PC-3 (cell line): Measurements from ENCODE around the gene SLC6A6. TPM values are rescaled to one million over a fixed set of nuclear protein-coding genes. Genes with fewer than 3 reads are reported as not detected.

Experiments
- ATAC-seq: fragments of 200-7000 bp; cut with Tn5 transposase; 2 replicates; pipeline ENCODE4 v1.9.1; 2020; ENCODE audit warnings: mild to moderate bottlenecking, moderate library complexity
- BruUV-seq: library from RNA; stranded (reverse); fragments of 400-500 nt; replicated peaks from 2 replicates; lab custom pipeline; 2021; lab: Mats Ljungman, UMichigan
- CTCF ChIA-PET: fragments of 300-600 bp; sonication (Branson Sonifier 250); formaldehyde crosslinking; loops from one replicate; lab custom pipeline; 2022; ENCODE audit warnings: antibody characterized with exemption; lab: Charles Lee
- POLR2A ChIA-PET: fragments of 300-600 bp; sonication (Branson Sonifier 250); formaldehyde crosslinking; loops from one replicate; lab custom pipeline; 2022; ENCODE audit warnings: antibody characterized with exemption; ENCODE audit not compliant: unreplicated experiment; lab: Charles Lee
- DNase-seq: peaks from one replicate; pipeline ENCODE4 v3.0.0-alpha.2; 2015
- H2AFZ ChIP-seq: fragments of 300-600 bp; sonication (generic); 2 replicates; pipeline ENCODE4 v1.6.0; 2016; ENCODE audit warnings: antibody characterized with exemption, low read length
- H3F3A ChIP-seq: fragments of 300-600 bp; sonication (generic); one replicate; pipeline ENCODE4 v1.6.0; 2017; ENCODE audit warnings: antibody characterized with exemption, low read length, control low read depth, mild to moderate bottlenecking; ENCODE audit not compliant: unreplicated experiment
- H3K27ac ChIP-seq: fragments of 300-600 bp; sonication (generic); 2 replicates; pipeline ENCODE4 v1.5.1; 2016; ENCODE audit warnings: mild to moderate bottlenecking, low read length
- H3K27me3 ChIP-seq: fragments of 300-600 bp; sonication (generic); 2 replicates; pipeline ENCODE4 v1.6.1; 2016; ENCODE audit warnings: low read length, mixed read lengths
- H3K36me3 ChIP-seq: fragments of 300-600 bp; sonication (generic); 2 replicates; pipeline ENCODE4 v1.6.1; 2016; ENCODE audit warnings: low read depth, mixed run types, low read length, mixed read lengths
- H3K4me1 ChIP-seq: fragments of 300-600 bp; sonication (generic); 2 replicates; pipeline ENCODE4 v1.5.1; 2016; ENCODE audit warnings: low read length; ENCODE audit not compliant: insufficient read depth
- H3K4me2 ChIP-seq: fragments of 300-600 bp; sonication (generic); 2 replicates; pipeline ENCODE4 v1.6.0; 2016; ENCODE audit warnings: low read length
- H3K4me3 ChIP-seq: fragments of 300-600 bp; sonication (generic); 2 replicates; pipeline ENCODE4 v1.5.1; 2016; ENCODE audit warnings: mild to moderate bottlenecking, low read length, mixed read lengths
- H3K79me2 ChIP-seq: fragments of 300-600 bp; sonication (generic); 2 replicates; pipeline ENCODE4 v1.6.1; 2017; ENCODE audit warnings: low read length, mixed read lengths
- H3K9ac ChIP-seq: fragments of 300-600 bp; sonication (generic); 2 replicates; pipeline ENCODE4 v1.6.0; 2016; ENCODE audit warnings: mild to moderate bottlenecking, low read length
- H3K9me2 ChIP-seq: fragments of 300-600 bp; sonication (generic); replicated peaks from 2 replicates; pipeline ENCODE4 v1.6.1; 2016; ENCODE audit warnings: mixed run types, low read length, mixed read lengths
- H3K9me3 ChIP-seq: fragments of 300-600 bp; sonication (generic); 2 replicates; pipeline ENCODE4 v1.6.1; 2016; ENCODE audit warnings: low read length, mixed read lengths
- H4K20me1 ChIP-seq: fragments of 300-600 bp; sonication (generic); 2 replicates; pipeline ENCODE4 v1.6.1; 2016; ENCODE audit warnings: low read length, mixed read lengths
- EZH2 ChIP-seq: fragments of 300-600 bp; sonication (generic); IDR thresholded peaks from one replicate; pipeline ENCODE4 v1.6.1; 2017; ENCODE audit warnings: antibody characterized with exemption, mild to moderate bottlenecking, low read length; ENCODE audit not compliant: unreplicated experiment
- EZH2phosphoT487 ChIP-seq: fragments of 300-600 bp; sonication (generic); IDR thresholded peaks from 2 replicates; pipeline ENCODE4 v1.6.1; 2018; ENCODE audit warnings: mild to moderate bottlenecking, antibody characterized with exemption, low read length, borderline replicate concordance
- intact Hi-C: fragments of 100-400 bp; cut with micrococcal nuclease; formaldehyde crosslinking; loops from 2 replicates; pipeline ENCODE4 v1.9.0; 2023
- total RNA-seq: library from RNA; depleted of rRNA; stranded (reverse); fragments of >200 nt; gene quantifications from 2 replicates; pipeline ENCODE4 v1.2.3, GENCODE V29; 2014
- TF ChIP-seq, protein P1 (sequence below): fragments of 300-600 bp; sonication (generic); conservative IDR thresholded peaks from 2 replicates; pipeline ENCODE4 v1.5.1; 2017; ENCODE audit warnings: antibody characterized with exemption, low read depth, mild to moderate bottlenecking, low read length

SLC6A6 gene
- total RNA-seq, 1 experiment from 2014 or later: 28.1 TPM

DNA sequence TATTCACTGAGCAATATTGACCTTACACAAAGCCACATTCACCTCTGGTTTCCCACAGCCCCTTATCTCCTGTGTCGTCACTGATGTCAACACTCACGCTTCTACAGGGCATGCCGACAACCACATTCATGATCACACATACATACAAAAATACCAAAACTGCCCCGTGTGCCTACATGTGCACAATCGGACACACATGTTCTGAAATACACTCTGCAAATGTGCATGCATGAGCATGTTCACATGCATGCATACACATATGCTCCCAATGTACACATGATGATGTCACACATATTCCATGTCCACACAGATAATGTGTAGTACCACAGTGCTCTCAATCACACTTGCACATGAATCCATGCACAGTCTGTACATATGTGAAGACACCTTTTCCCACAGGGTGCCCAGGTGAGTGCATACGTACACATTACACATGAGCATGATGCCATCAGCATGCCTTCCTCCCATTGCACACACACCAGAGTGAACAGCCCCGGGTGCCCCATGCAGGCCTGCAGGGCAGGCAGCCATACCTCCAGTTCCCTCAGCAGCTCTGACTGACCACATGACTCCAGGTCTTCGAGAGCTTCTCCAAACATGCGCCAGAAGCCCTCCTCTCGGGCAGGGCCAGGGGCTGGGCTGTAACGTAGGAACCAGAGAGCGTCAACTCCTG lies 100.8 kb downstream of the SLC6A6 start:
- Histone ChIP-seq H2AFZ (no peak overlapping the region), H3K27me3 (no peaks in the 10 kb centered on the region; the same call in 1 of the 2 replicates), H3K36me3 (no peaks in the 10 kb centered on the region), H3F3A (no peaks in the 10 kb centered on the region), H3K27ac (no peak overlapping the region), H4K20me1 (no peaks in the 10 kb centered on the region), H3K9ac (no peak overlapping the region), H3K4me1 (no peaks in the 10 kb centered on the region), H3K9me2 (no peaks in the 10 kb centered on the region), H3K9me3 (no peaks in the 10 kb centered on the region), H3K4me2 (no peak overlapping the region), H3K4me3 (no peak overlapping the region), H3K79me2 (no peaks in the 10 kb centered on the region)
- intact Hi-C loops: loop anchor here (10.0 kb wide), 1 partner anchor 152 kb away; the partner anchor contains the start of gene CCDC174
- DNase-seq (no peak), ATAC-seq (no peak)
- TF ChIP-seq, protein P1, sequence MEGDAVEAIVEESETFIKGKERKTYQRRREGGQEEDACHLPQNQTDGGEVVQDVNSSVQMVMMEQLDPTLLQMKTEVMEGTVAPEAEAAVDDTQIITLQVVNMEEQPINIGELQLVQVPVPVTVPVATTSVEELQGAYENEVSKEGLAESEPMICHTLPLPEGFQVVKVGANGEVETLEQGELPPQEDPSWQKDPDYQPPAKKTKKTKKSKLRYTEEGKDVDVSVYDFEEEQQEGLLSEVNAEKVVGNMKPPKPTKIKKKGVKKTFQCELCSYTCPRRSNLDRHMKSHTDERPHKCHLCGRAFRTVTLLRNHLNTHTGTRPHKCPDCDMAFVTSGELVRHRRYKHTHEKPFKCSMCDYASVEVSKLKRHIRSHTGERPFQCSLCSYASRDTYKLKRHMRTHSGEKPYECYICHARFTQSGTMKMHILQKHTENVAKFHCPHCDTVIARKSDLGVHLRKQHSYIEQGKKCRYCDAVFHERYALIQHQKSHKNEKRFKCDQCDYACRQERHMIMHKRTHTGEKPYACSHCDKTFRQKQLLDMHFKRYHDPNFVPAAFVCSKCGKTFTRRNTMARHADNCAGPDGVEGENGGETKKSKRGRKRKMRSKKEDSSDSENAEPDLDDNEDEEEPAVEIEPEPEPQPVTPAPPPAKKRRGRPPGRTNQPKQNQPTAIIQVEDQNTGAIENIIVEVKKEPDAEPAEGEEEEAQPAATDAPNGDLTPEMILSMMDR: no peak
- TF ChIP-seq EZH2phosphoT487 (no peak), EZH2 (no peak)
- ChIA-PET CTCF (no interaction called here), POLR2A (no interaction called here)
- no TSS peak for BruUV-seq

DNA sequence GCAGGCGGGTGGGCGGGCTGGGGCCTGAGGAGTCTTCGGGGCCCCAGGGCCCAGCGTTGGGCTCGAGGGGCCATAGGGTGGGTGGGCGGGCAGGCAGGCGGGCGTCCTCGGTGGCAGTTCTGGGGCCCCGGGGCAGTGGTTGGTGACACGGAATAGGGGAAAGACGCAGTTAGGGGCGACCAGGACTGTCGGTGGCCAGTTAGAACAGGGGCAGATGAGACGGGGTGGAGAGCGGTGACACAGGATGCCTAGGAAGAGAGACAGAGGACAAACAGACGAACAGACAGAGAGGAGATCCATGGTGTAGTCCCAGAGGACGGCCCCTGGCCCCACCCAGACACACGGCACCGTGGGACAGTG lies 101.3 kb downstream of the SLC6A6 start:
- DNase-seq: no peak
- H3K4me3 ChIP-seq: no peak overlapping the region
- no peak overlapping the region for H2AFZ ChIP-seq
- no peak overlapping the region for H3K9ac ChIP-seq
- no peak overlapping the region for H3K4me2 ChIP-seq
- H3K27me3 ChIP-seq: no peaks in the 10 kb centered on the region; the same call in 1 of the 2 replicates
- H3K4me1 ChIP-seq: no peaks in the 10 kb centered on the region
- no peak for ATAC-seq
- TF ChIP-seq, protein P1: no peak
- TF ChIP-seq EZH2phosphoT487: no peak
- TF ChIP-seq EZH2: no peak
- POLR2A ChIA-PET: no interaction called here
- no peaks in the 10 kb centered on the region for H3K79me2 ChIP-seq
- H4K20me1 ChIP-seq: no peaks in the 10 kb centered on the region
- CTCF ChIA-PET: no interaction called here
- H3K9me3 ChIP-seq: no peaks in the 10 kb centered on the region
- no peaks in the 10 kb centered on the region for H3K9me2 ChIP-seq
- no peaks in the 10 kb centered on the region for H3F3A ChIP-seq
- H3K27ac ChIP-seq: no peak overlapping the region
- H3K36me3 ChIP-seq: no peaks in the 10 kb centered on the region
- intact Hi-C loops: loop anchor here (10.0 kb wide), 1 partner anchor 151 kb away; the partner anchor contains the start of gene CCDC174
- BruUV-seq: no TSS peak

DNA sequence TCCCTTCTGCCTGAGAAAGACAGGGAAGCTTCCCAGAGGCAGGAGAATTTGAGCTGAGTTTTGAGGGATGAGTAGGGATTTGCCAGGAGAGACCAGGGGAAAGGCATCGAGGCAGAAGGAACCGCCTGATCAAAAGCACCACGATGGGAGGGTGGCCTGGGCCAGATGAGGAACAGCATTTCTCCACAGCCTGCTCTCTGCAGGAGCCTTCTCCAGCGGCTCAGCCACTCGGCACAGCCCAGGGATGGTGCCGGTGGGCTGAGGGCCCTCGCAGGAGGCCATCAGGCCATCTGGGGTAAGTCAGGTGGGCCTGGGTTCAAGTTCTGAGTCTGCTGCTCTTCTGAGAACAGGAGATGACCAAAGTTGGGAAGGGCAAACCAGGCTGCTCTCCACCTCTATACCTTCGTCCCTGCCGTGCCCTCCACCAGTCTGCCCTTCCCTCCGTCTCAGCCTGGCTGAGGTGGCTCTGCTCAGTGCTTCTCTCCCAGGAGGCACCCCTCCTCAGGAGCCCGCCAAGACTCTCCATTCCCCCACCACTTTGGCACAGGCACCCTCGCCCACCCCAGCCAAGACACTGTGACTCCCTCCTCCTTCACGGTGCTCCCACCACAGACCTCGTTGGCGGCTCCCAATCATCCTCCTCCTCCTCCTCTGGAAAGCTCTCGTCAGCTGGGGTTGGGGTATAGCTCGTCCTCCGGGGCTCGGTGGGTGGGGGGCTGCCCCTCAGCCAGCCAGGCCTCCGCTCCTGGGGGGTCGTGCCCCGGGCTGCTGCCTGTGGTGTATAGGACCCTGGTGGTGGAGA lies 102.8 kb downstream of the SLC6A6 start:
- intact Hi-C loops: loop anchor here (5.0 to 10.0 kb wide), 2 partner anchors 150 to 417 kb away; partner anchors contain the start of gene CCDC174
- Histone ChIP-seq H3K4me2 (no peak overlapping the region), H3K79me2 (no peaks in the 10 kb centered on the region), H4K20me1 (no peaks in the 10 kb centered on the region), H3K27ac (no peak overlapping the region), H3K36me3 (no peaks in the 10 kb centered on the region), H3K9me3 (no peaks in the 10 kb centered on the region), H3F3A (no peaks in the 10 kb centered on the region), H3K9me2 (no peaks in the 10 kb centered on the region), H3K4me3 (no peak overlapping the region), H3K4me1 (no peaks in the 10 kb centered on the region), H3K9ac (no peak overlapping the region), H3K27me3 (no peaks in the 10 kb centered on the region; the same call in 1 of the 2 replicates), H2AFZ (no peak overlapping the region)
- TF ChIP-seq EZH2phosphoT487 (no peak), EZH2 (no peak)
- TF ChIP-seq, protein P1: no peak
- POLR2A ChIA-PET: no interaction called here
- CTCF ChIA-PET: interaction anchor here (0.5 to 0.6 kb wide), 2 partner anchors 22 to 136 kb away, joined by 3 to 9 read pairs; no protein-coding TSS in a partner anchor
- BruUV-seq: no TSS peak
- no peak for ATAC-seq
- no peak for DNase-seq
